GM19035 (cell line): ENCODE data around the gene RABEP2.

Experiments
- ATAC-seq: cut with Tn5 transposase; IDR thresholded peaks from one replicate; pipeline ENCODE4 v1.9.1; 2021; ENCODE audit not compliant: unreplicated experiment

Gene RABEP2

DNA sequence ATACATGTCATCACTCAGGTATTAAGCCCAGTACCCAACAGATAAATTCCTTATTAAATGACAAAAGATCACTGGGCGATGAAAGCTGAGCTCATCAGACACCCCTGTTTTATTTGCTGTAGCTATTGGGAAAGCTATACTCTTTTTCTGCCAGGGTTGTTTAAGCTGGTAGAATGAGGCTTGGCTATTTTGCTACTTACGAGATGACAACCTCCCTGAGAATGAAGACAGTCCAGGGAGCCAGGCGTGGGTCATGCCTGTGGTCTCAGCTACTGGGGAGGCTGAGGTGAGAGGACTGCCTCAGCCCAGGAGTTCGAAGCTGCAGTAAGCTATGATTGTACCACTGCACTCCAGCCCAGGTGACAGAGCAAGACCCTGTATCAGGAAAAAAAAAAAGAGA is 65.7 kb downstream of the RABEP2 start:
- no peak for ATAC-seq

DNA sequence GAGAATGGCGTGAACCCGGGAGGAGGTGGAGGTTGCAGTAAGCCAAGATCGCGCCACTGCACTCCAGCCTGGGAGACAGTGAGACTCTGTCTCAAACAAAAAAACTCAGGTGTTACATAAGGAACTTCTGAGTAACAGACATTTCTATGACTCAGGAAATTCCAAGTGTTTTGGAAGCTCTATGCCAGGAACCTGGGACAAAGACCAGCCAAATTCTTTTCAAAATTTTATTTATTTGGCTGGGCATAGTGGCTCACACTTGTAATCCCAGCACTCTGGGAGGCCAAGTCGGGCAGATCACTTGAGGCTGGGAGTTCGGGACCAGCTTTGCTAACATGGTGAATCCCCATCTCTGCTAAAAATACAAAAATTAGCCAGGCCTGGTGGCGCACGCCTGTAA is 66.6 kb downstream of the RABEP2 start:
- ATAC-seq = no peak
